HL-60/S4 treated with phorbol 12-myristate 13-acetate at 8.2 ng/mL for 4 days and 3 days (cell line): ENCODE measurements around the gene WNT3A.
"Not testable (repeated sequence)": the region's sequence is repeated elsewhere in the genome, so short reads cannot be mapped to it uniquely, and the experiment has no call there.

ENCODE experiments used
- in situ Hi-C: fragments of 300-500 bp; cut with MboI; formaldehyde crosslinking; loops from 2 replicates; pipeline ENCODE4 v1.15.0; 2022; ENCODE audit warnings: low sequenced_read_pairs

The WNT3A gene

GRCh38 chr1:228011721-228012311 is 5.0 kb downstream of the WNT3A start:
- in situ Hi-C loops = no loop called here

- in situ Hi-C loops = no loop called here
Measured at GRCh38 chr1:228012555-228012954, 5.8 kb downstream of the WNT3A start.

- in situ Hi-C loops = no loop called here
Measured at GRCh38 chr1:228013131-228013934, 6.5 kb downstream of the WNT3A start.

- in situ Hi-C loops = no loop called here
Measured at GRCh38 chr1:228013935-228014930, 7.4 kb downstream of the WNT3A start.

GRCh38 chr1:228015276-228016180 is 8.7 kb downstream of the WNT3A start:
- in situ Hi-C loops = no loop called here

GRCh38 chr1:228016181-228016510 is 9.3 kb downstream of the WNT3A start:
- in situ Hi-C loops = no loop called here

GRCh38 chr1:228016653-228017355 is 10.0 kb downstream of the WNT3A start:
- in situ Hi-C loops = no loop called here

GRCh38 chr1:228017356-228018124 is 10.7 kb downstream of the WNT3A start:
- in situ Hi-C loops = no loop called here

- in situ Hi-C loops = no loop called here
Measured at GRCh38 chr1:228018125-228018398, 11.3 kb downstream of the WNT3A start.

- in situ Hi-C loops = no loop called here
Measured at GRCh38 chr1:228018961-228019721, 12.3 kb downstream of the WNT3A start.

- in situ Hi-C loops = not testable (repeated sequence)
Measured at GRCh38 chr1:228019722-228020083, 12.9 kb downstream of the WNT3A start.

GRCh38 chr1:228020686-228021354 is 14.0 kb downstream of the WNT3A start:
- in situ Hi-C loops = no loop called here

GRCh38 chr1:228021355-228022030 is 14.7 kb downstream of the WNT3A start:
- in situ Hi-C loops = no loop called here

GRCh38 chr1:228022571-228023293 is 15.9 kb downstream of the WNT3A start:
- in situ Hi-C loops = no loop called here

GRCh38 chr1:228023294-228023639 is 16.5 kb downstream of the WNT3A start:
- in situ Hi-C loops = no loop called here

- in situ Hi-C loops = no loop called here
Measured at GRCh38 chr1:228029281-228029680, 22.5 kb downstream of the WNT3A start.
